AG04450 (cell line): ENCODE data around the gene PURB. TPM values are rescaled to one million over a fixed set of nuclear protein-coding genes. Genes with fewer than 3 reads are reported as not detected.
"Not testable (repeated sequence)": the region's sequence is repeated elsewhere in the genome, so short reads cannot be mapped to it uniquely, and the experiment has no call there.

Source experiments
- CTCF ChIA-PET: fragments of 300-600, 350-600 bp; formaldehyde crosslinking; extraction: SDS; loops from one replicate; lab custom pipeline; 2022; ENCODE audit warnings: antibody characterized with exemption, inconsistent platforms; lab: Charles Lee
- POLR2A ChIA-PET: fragments of 350-600 bp; formaldehyde crosslinking; extraction: SDS; loops from one replicate; lab custom pipeline; 2021; ENCODE audit warnings: antibody characterized with exemption, inconsistent platforms; lab: Yijun Ruan, JAX
- DNase-seq: peaks from one replicate; pipeline ENCODE4 v3.0.0-alpha.2; 2011; ENCODE audit warnings: low read depth, low spot score
- H3K27ac ChIP-seq: one replicate; pipeline ENCODE4 v1.5.1; 2012; ENCODE audit warnings: low read depth, low read length, control low read depth
- H3K27me3 ChIP-seq: one replicate; pipeline ENCODE4 v1.6.0; 2012; ENCODE audit warnings: low read length; ENCODE audit not compliant: control insufficient read depth, insufficient read depth
- H3K4me3 ChIP-seq: 2 replicates; pipeline ENCODE4 v1.5.1; 2011; ENCODE audit warnings: mild to moderate bottlenecking, low read depth, low read length, control low read depth
- H3K9me3 ChIP-seq: 2 replicates; pipeline ENCODE4 v1.5.1; 2012; ENCODE audit warnings: low read length; ENCODE audit not compliant: control insufficient read depth, insufficient read depth
- CTCF ChIP-seq: IDR thresholded peaks from 2 replicates; pipeline ENCODE4 v1.5.1; 2011; ENCODE audit warnings: low read depth, low read length, control low read depth, inconsistent platforms
- polyA plus RNA-seq: library from polyadenylated mRNA; depleted of rRNA; stranded (reverse); fragments of >200 nt; gene quantifications from 2 replicates; pipeline ENCODE4 v1.2.3, GENCODE V29; 2011

Gene PURB
- polyA plus RNA-seq, 1 experiment = 7.6 TPM

GRCh38 chr7:44880317-44881018 is 4.9 kb downstream of the PURB start:
- TF ChIP-seq CTCF = no peak
- Histone ChIP-seq H3K4me3 (peak overlapping the region; percentile 79), H3K27ac (no peak overlapping the region), H3K27me3 (no peaks in the 10 kb centered on the region), H3K9me3 (no peaks in the 10 kb centered on the region; the same call in 1 of the 2 replicates)
- POLR2A ChIA-PET = interaction anchor here (1.0 kb wide), 1 partner anchor 13 kb away, joined by 11 read pairs; no protein-coding TSS in a partner anchor
- CTCF ChIA-PET = interaction anchor here (1.3 to 3.9 kb wide), 3 partner anchors 21 to 255 kb away, joined by 6 to 25 read pairs (median 15); no protein-coding TSS in a partner anchor
- DNase-seq = no peak

- no peak for TF ChIP-seq CTCF
Measured at GRCh38 chr7:44876393-44876792, 8.9 kb downstream of the PURB start.

DNA sequence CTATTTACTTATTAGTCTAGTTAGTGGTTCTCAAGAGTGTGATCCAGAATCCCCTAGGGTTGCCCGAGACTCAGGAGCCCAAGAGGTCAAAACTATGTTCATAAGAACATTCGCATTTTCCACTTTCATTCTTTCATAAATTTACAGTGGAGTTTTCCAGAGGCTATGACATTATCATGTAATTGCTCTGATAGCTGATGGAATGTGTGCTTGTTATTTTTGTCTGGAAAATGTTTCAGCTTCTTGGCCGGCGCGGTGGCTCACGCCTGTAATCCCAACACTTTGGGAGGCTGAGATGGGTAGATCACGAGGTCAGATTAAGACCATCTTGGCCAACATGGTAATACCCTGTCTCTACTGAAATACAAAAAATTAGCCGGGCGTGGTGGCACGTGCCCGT is 10.1 kb downstream of the PURB start:
- CTCF ChIA-PET = no interaction called here
- POLR2A ChIA-PET = no interaction called here
- no peak for DNase-seq
- H3K4me3 ChIP-seq = no peak overlapping the region
- no peak overlapping the region for H3K27ac ChIP-seq
- TF ChIP-seq CTCF = no peak
- peaks cover 17% of the 10 kb centered on the region for H3K9me3 ChIP-seq
- no peaks in the 10 kb centered on the region for H3K27me3 ChIP-seq

More at GRCh38 chr7:44876393-44876792, 8.9 kb downstream of the PURB start:
- CTCF ChIA-PET = interaction anchor here (0.5 to 2.6 kb wide), 2 partner anchors 11 to 19 kb away, joined by 3 to 13 read pairs; no protein-coding TSS in a partner anchor
- POLR2A ChIA-PET = no interaction called here
- Histone ChIP-seq H3K4me3 (no peak overlapping the region), H3K27ac (no peak overlapping the region), H3K9me3 (peaks cover 10% of the 10 kb centered on the region), H3K27me3 (no peaks in the 10 kb centered on the region)
- no peak for DNase-seq

DNA sequence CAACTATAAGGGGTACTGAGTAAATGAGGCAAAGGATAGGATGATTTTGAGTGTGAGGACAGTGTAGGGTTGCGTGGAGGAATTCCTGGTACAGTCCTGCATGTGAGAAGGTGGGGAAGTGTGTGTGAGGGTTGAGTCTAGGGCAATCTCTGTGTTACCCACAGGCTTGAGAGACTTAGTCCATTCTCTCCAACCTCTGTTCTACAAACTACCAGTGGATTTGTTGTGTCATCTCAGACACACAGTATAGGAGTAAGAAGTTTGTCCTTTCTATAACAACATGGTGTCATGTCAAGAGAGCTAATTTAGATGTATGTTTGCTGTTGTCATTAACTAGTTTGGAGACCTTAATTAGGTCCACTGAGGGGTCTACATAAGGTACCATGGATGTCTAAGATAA is 12.5 kb downstream of the PURB start:
- CTCF ChIA-PET = interaction anchor here (0.6 to 1.2 kb wide), 3 partner anchors 13 to 263 kb away, joined by 3 to 5 read pairs (median 4); no protein-coding TSS in a partner anchor
- Histone ChIP-seq H3K4me3 (no peak overlapping the region), H3K9me3 (peaks cover 17% of the 10 kb centered on the region), H3K27ac (no peak overlapping the region), H3K27me3 (no peaks in the 10 kb centered on the region)
- POLR2A ChIA-PET = no interaction called here
- TF ChIP-seq CTCF = no peak
- DNase-seq = no peak

DNA sequence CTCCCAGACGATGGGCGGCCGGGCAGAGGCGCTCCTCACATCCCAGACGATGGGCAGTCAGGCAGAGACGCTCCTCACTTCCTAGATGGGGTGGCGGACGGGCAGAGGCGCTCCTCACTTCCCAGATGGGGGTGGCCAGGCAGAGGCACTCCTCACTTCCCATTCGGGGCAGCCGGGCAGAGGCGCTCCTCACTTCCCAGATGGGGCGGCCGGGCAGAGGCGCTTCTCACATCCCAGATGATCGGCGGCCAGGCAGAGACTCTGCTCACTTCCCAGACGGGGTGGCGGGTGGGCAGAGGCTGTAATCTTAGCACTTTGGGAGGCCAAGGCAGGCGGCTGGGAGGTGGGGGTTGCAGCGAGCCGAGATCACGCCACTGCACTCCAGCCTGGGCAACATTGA is 13.4 kb downstream of the PURB start:
- POLR2A ChIA-PET = not testable (repeated sequence)

GRCh38 chr7:44870780-44871179 is 14.6 kb downstream of the PURB start:
- DNase-seq, CTCF ChIA-PET, H3K4me3 ChIP-seq, H3K27me3 ChIP-seq, POLR2A ChIA-PET, H3K27ac ChIP-seq: not testable (repeated sequence)
- peaks cover 17% of the 10 kb centered on the region for H3K9me3 ChIP-seq

More for the DNA sequence above, 13.4 kb downstream of the PURB start:
- peaks cover 17% of the 10 kb centered on the region for H3K9me3 ChIP-seq
- DNase-seq, H3K27me3 ChIP-seq, CTCF ChIA-PET, H3K27ac ChIP-seq, H3K4me3 ChIP-seq: not testable (repeated sequence)

- H3K4me3 ChIP-seq, H3K27me3 ChIP-seq, CTCF ChIA-PET, H3K27ac ChIP-seq, DNase-seq, POLR2A ChIA-PET: not testable (repeated sequence)
- H3K9me3 ChIP-seq = peaks cover 17% of the 10 kb centered on the region
Measured at GRCh38 chr7:44870336-44870735, 15.0 kb downstream of the PURB start.
